Measurements from ENCODE around the gene F2.

- TF ChIP-seq CTCF (IDR thresholded peaks at IDR 0.05; ENCODE audit: borderline replicate concordance, extremely low read depth, low read length, poor library complexity, severe bottlenecking) (no peak), EZH2 (IDR thresholded peaks at IDR 0.05; ENCODE audit: borderline replicate concordance, low read depth, low read length, severe bottlenecking) (no peak)
These were observed 45.1 kb upstream of the F2 start for GRCh38 chr11:46673713-46674462.
